H1 (cell line): Measurements from ENCODE around the gene DNAJA3. TPM values are rescaled to one million over a fixed set of nuclear protein-coding genes. Genes with fewer than 3 reads are reported as not detected.

Experiments used
- EZH2 ChIP-seq: fragments of 200-600 bp; sonication (generic); IDR thresholded peaks from 2 replicates; pipeline ENCODE4 v1.7.1; 2012; ENCODE audit warnings: low read depth, mild to moderate bottlenecking, moderate library complexity, low read length, inconsistent platforms; ENCODE audit not compliant: severe bottlenecking
- FOSL1 ChIP-seq: IDR thresholded peaks from 2 replicates; pipeline ENCODE4 v1.6.1; 2011; ENCODE audit warnings: mild to moderate bottlenecking, low read depth, low read length, moderate library complexity; ENCODE audit not compliant: insufficient read depth
- KDM4A ChIP-seq: IDR thresholded peaks from one replicate; pipeline ENCODE4 v1.7.1; 2012; ENCODE audit warnings: low read depth, mild to moderate bottlenecking, moderate library complexity, low read length, inconsistent platforms; ENCODE audit not compliant: severe bottlenecking
- PHF8 ChIP-seq: fragments of 200-600 bp; sonication (generic); conservative IDR thresholded peaks from 2 replicates; pipeline ENCODE4 v1.7.1; 2012; ENCODE audit warnings: low read depth, mild to moderate bottlenecking, inconsistent platforms, low read length, moderate library complexity
- RNF2 ChIP-seq: fragments of 200-900, 300-1000 bp; sonication (generic); IDR thresholded peaks from 2 replicates; pipeline ENCODE4 v1.7.1; 2016; ENCODE audit warnings: borderline replicate concordance, low read depth, mild to moderate bottlenecking, antibody characterized with exemption, low read length; ENCODE audit not compliant: poor library complexity, severe bottlenecking; ENCODE audit errors: missing control alignments
- SIX5 ChIP-seq: IDR thresholded peaks from 2 replicates; pipeline ENCODE4 v1.6.1; 2011; ENCODE audit warnings: mild to moderate bottlenecking, low read depth, low read length
- SP2 ChIP-seq: IDR thresholded peaks from 2 replicates; pipeline ENCODE4 v1.6.1; 2012; ENCODE audit warnings: mild to moderate bottlenecking, low read length, inconsistent platforms
- TAF1 ChIP-seq: IDR thresholded peaks from 2 replicates; pipeline ENCODE4 v1.6.1; 2011; ENCODE audit warnings: mild to moderate bottlenecking, low read depth, low read length
- TEAD4 ChIP-seq: IDR thresholded peaks from 2 replicates; pipeline ENCODE4 v1.6.1; 2012; ENCODE audit warnings: low read depth, low read length, inconsistent platforms, mixed read lengths
- polyA plus RNA-seq, 7 experiments: library from polyadenylated mRNA; depleted of rRNA in 3 of 7; stranded (reverse) in 5 of 7; unstranded in 2 of 7; fragments of >200 nt in 5 of 7; fragments of 200-250 nt in 2 of 7; gene quantifications; 1 replicate in 5 of 7; 2 replicates in 1 of 7; 4 replicates in 1 of 7; pipeline versions ENCODE4 v1.2.1 to v1.2.3, GENCODE V29; 2011 to 2013; ENCODE audit warnings: missing spikeins in 2 of 7, mixed read lengths in 2 of 7
- total RNA-seq: library from RNA; stranded (reverse); fragmentation: NEBNext Ultra II Directional; extraction: Animal tissue kit (Norgen Biotek cat#: 25700); gene quantifications from 2 replicates; pipeline ENCODE4 v1.2.1, GENCODE V29; 2021

The DNAJA3 gene
- total and polyA plus RNA-seq, 2 of the 8 experiments (the other 6 are each of a cell fraction or from before 2014, with no cell fraction given) = 37.3 to 59.1 TPM

- TF ChIP-seq SP2 = no peak
- TF ChIP-seq TAF1 = no peak
- no peak for TF ChIP-seq RNF2
- no peak for TF ChIP-seq PHF8
- TF ChIP-seq TEAD4 = no peak
- no peak for TF ChIP-seq KDM4A
- no peak for TF ChIP-seq FOSL1
- TF ChIP-seq EZH2 = no peak
- no peak for TF ChIP-seq SIX5
Observed at GRCh38 chr16:4380119-4381063, 45.3 kb upstream of the DNAJA3 start (continued).
